Tibial nerve (tissue), 3 donors: ENCODE results near the gene HOXC10.

Source experiments
- CTCF ChIP-seq, 5 experiments: fragments of 200-600 bp in 3 of 5; fragments of 450-650 bp in 2 of 5; sonication (generic) in 3 of 5; IDR thresholded peaks; one replicate each; pipeline ENCODE4 v1.5.1; 2016 to 2019; ENCODE audit warnings: antibody characterized with exemption in 5 of 5, mild to moderate bottlenecking in 3 of 5, moderate library complexity in 2 of 5
- POLR2A ChIP-seq, 2 donors: fragments of 450-650 bp; IDR thresholded peaks; one replicate each; pipeline ENCODE4 v1.6.1; 2017; ENCODE audit warnings: antibody characterized with exemption in 2 of 2, mild to moderate bottlenecking in 2 of 2, moderate library complexity in 2 of 2

- TF ChIP-seq CTCF (IDR thresholded peaks at IDR 0.05) (no peak), POLR2A (IDR thresholded peaks at IDR 0.05) (no peak)
Observed at GRCh38 chr12:53937596-53938325, 47.2 kb upstream of the HOXC10 start.
